GM20431 (cell line): ENCODE data around the gene LRRC18.

Experiments used
- in situ Hi-C: fragments of 300-500 bp; cut with MseI, MboI; formaldehyde crosslinking; loops from one replicate; pipeline ENCODE4 v1.15.0; 2020; ENCODE audit warnings: low sequenced_read_pairs; ENCODE audit not compliant: unreplicated experiment

Gene LRRC18

DNA sequence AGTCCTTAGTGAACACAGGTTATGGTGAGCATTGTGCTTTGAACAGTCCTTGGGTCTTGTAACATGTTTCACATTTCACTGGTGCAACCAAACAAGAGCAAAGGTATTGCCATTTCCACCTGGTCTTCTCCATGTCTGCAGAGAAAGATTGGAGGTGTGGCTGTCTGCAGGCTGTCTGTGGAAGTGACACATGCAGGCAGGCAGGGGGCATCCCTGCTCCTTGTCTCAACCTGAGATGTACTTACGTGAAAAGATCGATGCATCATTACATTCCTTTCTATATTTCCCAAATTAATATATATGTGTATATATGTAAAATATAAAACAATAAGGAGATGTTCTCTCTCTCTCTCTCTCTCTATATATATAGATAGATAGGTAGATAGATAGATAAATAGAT is 54.3 kb downstream of the LRRC18 start:
- in situ Hi-C loops, result no loop called here

DNA sequence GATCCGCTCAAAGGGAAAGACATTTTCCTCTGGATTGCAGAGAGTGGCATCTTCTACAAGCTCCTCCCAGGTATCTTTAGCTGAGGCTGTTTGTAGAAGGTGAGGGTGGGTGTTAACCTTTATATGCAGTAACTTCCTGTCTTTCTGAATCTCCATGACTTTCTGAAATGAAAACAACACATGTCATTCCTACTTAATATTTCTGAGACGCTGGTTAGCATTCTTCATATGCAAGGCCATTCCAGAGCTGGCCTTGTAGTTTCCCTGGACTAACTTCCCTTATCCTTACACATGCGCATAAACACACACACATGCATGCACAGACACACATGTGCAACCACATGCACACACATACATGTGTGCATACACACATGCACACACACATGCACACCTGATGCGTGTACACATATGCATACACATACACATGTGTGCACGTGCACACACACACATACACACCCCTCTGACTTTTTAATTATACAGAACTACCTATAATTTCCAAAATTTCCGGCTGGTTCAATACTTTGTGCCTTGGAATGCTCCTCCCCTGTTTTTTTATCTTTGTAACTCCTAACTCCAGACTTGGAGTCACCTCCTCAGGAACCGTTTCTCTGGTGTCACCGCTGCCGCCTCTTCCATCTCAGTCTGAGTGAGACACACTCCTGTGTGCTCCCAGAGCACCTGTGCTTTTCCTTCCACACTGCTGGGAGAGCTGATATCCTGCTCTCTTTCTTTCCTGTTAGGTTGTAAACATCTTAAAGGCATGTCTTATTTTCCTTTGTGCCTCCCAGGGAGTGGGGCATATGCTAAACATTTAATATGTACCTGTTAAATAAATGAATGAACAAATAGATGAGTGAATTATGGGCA is 55.2 kb downstream of the LRRC18 start:
- in situ Hi-C loops, result no loop called here

DNA sequence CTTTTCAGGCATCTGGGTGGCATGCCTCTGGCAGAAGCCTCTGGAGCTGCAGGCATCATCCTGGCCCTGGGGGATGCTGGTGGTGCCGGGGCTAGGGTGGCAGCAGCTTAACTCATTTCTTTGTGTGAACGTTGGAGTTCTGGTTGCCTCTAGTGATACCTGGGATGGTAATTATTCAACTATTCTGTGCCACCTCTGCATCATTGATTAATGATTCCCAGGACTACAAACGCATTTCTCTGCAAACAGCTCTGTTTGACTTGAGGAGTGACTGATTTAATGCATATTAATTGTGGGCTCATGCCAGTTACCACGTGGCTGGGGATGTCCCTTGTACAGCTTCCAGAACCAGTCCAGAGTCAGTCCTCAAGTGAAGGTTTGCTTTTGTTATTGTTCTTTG is 55.9 kb downstream of the LRRC18 start:
- in situ Hi-C loops, result no loop called here

DNA sequence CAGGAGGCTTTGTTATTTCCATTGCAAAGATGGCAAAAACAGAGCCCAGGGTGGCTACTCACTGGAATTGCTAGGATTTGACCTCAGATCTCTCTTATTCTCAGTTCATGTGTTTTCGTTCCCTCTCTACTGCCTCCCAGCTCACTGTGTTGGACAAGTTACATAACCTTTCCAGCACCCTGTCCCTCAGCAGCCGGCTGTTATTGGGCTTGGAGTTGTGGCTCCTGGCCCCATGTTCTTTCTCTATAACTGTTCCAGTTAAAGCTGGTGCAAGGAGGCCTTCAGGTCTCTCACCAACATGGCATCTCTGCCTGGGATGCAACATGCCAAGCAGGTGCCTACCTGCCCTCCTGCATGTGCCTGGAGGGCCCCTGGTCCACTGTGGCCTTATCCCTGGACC is 56.8 kb downstream of the LRRC18 start:
- in situ Hi-C loops, result no loop called here

DNA sequence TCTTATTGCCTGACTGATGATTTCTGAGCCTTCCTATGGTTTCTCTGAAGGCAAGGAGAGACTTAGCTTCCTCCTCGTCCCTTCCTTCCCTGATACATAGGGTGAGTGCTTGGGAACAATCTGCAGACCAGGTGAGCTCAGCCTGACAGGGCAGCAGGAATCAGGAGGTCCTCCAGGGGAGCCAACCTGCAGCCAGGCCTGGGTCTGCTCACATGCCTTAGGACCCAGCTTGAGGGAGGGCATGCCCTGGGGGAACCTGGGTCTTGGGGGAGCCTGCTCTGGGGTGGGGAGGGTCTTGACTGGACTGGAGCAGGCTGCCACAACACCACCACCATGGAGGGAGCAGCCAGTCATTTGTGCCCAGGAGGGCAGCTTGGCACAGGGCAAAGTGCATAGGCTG is 57.7 kb downstream of the LRRC18 start:
- in situ Hi-C loops, result no loop called here

DNA sequence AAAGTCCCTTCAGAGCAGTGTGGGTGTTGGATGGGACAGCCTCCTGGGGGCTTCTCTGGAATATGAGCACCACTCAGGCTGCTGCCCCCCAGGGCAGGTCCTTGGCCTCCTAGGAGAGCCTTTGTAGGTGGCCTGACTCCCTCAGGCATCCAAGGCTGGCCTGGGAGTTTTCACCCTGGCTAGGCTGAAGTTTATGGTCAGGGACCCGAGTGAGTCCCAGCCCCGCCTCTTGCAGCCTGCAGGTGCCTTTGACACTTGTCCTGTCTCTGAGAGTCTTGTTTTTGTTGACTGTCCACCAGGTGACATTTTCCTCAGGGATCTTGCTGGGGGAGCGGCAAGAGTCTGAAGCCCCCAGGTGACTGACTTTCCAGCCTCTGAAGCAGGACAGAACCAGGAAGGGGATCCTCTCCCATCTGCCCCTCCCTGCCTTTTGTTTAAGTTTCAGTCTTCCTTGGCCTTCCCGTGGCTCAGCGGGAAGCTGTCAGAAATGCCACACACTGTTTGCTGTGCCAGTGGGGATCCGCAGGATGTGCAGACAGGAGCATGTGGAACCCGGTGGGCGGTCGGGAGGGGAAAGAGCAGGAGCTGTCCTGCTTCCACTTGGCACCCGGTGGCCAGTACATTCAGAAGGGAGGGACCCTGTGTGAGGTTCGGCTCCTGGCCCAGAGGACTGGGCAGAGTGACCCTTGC is 59.5 kb downstream of the LRRC18 start:
- in situ Hi-C loops, result no loop called here

DNA sequence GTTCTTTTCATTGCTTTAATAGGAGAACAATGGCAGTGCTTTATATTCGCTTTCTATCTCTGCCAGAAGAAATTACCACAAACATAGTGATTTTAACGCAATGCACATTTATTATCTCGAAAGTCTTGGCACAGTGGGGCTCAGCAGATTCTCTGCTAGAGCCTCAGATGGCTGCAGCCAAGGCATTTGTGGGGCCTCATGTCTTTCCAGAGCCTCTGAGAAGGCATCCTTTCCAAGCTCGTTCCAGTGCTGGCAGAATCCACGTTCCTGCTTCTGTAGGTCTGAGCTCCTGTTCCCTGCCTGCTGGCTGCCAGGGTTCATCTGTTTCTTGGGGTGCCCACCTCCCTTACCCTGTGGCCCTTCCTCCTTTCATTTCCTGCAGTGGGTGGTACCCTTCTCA is 60.2 kb downstream of the LRRC18 start:
- in situ Hi-C loops, result no loop called here

DNA sequence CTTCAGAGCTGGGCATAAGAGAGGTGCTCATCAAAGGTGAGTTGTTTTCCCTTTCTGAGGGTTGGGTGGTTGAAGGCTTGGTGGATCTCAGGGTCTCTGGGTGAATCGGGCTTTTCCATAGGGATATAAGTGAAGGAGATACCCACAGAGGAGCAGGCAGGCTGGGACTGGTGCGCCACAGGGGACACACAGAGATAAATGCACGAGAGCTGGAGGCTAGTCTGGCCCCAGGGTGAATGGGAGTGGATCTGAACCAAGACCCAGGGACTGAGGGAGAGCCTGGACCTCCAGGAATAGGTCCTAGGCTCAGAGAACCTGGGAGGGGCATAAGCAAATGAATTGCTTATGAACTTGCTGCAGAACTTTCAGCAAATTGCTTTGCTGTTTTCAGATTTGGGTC is 61.5 kb downstream of the LRRC18 start:
- in situ Hi-C loops, result no loop called here

DNA sequence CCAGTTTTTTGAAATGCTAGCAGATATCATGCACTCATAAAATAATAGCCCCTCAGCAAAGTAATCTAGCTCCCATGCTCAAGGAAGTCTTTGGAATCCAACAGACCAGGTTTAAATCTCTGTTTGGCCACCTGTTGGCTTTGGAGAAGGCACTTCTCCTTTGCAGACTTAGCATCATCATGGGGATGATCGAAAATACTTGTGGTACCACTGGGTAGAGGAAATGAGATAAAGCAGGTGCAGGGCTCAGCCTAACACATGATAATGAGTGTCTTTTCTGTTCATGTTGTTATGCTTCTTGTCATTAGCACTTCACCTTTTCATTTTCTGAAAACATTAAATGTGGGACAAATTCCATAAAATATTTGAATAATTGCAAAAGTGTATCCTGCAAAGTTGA is 67.4 kb downstream of the LRRC18 start:
- in situ Hi-C loops, result no loop called here
